ENCODE data around the gene IGSF3.

Gene IGSF3

DNA sequence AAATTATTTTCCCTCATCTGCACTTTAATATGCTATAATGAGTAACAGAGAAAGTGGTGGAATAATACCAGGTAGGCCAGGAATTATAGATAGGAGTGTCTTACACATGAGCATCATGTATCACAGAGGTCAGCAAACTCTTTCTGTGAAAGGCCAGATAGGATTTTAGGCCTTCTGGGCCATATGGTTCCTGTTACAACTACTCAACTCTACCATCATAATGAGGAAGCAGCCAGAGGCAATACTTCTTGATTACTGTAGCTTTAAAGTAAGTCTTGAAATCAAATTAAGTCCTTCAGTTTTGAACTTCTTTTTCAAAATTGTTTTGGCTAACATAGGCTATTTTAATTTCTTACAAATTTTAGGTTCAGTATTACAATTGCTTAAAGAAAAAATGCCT, 32.1 kb upstream of the IGSF3 start:
- H3K9ac ChIP-seq (ENCODE audit: low read length), result no peak overlapping the region
- no peak for DNase-seq
- H3K9me2 ChIP-seq (replicated peaks; ENCODE audit: insufficient read depth, low read length), result no peaks in the 10 kb centered on the region
- no peak for TF ChIP-seq EZH2 (optimal IDR thresholded peaks at IDR 0.05; ENCODE audit: low read depth, low read length)
- no peak for TF ChIP-seq CTCF (IDR thresholded peaks at IDR 0.05; ENCODE audit: low read length)
- H3K9me3 ChIP-seq (replicated peaks; ENCODE audit: insufficient read depth, low read length), result no peaks in the 10 kb centered on the region
- no peak overlapping the region for H3K4me2 ChIP-seq (ENCODE audit: low read depth, low read length)
- H3K36me3 ChIP-seq (replicated peaks; ENCODE audit: insufficient read depth, low read length), result no peaks in the 10 kb centered on the region
- H4K20me1 ChIP-seq (ENCODE audit: insufficient read depth, low read length), result no peaks in the 10 kb centered on the region
- H3K27ac ChIP-seq (ENCODE audit: low read length), result no peak overlapping the region
- no peak overlapping the region for H2AFZ ChIP-seq (ENCODE audit: low read length)
- no peaks in the 10 kb centered on the region for H3K4me1 ChIP-seq (ENCODE audit: low read length)
- H3K27me3 ChIP-seq (replicated peaks; ENCODE audit: insufficient read depth, low read length), result no peaks in the 10 kb centered on the region
- H3F3A ChIP-seq (ENCODE audit: insufficient read depth, low read length), result no peaks in the 10 kb centered on the region
- no peak overlapping the region for H3K4me3 ChIP-seq (ENCODE audit: low read length)
- no peaks in the 10 kb centered on the region for H3K79me2 ChIP-seq (ENCODE audit: low read length)

DNA sequence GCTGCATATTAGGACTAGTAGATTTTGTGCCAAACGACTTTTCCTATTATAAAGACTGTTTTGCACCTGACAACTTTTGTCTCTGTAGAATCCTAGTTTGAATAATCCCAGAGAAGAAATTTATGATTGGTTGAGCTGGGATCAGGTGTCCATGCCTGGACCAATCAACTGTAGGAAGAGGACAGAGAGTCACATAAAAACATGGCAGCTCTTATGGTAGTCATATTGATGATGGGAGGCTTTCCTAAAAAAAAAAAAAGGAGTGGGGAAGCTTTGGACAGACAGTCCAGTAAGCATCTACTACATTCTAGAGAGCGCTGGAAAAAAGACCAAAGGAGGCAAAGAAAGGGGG, 30.7 kb upstream of the IGSF3 start:
- no peaks in the 10 kb centered on the region for H3F3A ChIP-seq (ENCODE audit: insufficient read depth, low read length)

DNA sequence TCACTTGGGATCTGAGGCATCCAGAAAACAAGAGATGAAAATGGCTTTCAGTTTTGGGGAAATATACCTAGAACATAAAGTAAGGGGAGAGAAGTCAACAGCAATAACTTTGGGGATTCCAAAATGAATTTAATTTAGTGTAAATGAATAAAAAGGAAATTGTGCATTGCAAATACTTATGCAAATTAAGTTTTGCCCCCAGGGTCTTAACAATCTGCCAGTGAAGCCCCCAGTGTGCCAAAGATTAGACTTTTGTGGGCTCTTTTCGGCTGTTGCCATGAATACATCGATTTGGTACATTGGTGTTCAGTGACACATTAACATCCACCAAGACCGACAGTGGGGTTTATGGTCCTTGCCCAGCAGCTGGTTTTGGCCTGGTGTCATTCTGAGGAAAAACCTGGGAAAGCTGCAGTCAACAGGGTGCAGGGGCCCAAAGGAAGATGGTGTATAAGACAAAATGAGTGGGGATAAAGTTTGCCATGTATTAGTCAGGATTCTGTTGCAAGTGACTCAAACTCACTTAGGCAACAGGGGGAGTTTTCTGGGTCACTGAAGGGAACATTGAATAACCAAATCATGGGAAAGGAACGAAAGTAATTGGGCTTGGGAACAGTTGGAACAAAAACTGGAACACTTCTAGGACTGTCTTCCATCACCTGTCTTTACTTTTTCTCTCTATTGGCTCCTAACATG, 30.2 kb upstream of the IGSF3 start:
- Histone ChIP-seq H3K4me1 (ENCODE audit: low read length) (no peaks in the 10 kb centered on the region), H3K9me3 (replicated peaks; ENCODE audit: insufficient read depth, low read length) (no peaks in the 10 kb centered on the region), H2AFZ (ENCODE audit: low read length) (no peak overlapping the region), H3K4me2 (ENCODE audit: low read depth, low read length) (no peak overlapping the region), H3K9ac (ENCODE audit: low read length) (no peak overlapping the region), H3K27me3 (replicated peaks; ENCODE audit: insufficient read depth, low read length) (no peaks in the 10 kb centered on the region), H3K27ac (ENCODE audit: low read length) (no peak overlapping the region), H3K9me2 (replicated peaks; ENCODE audit: insufficient read depth, low read length) (no peaks in the 10 kb centered on the region), H3K79me2 (ENCODE audit: low read length) (no peaks in the 10 kb centered on the region), H3K36me3 (replicated peaks; ENCODE audit: insufficient read depth, low read length) (no peaks in the 10 kb centered on the region), H4K20me1 (ENCODE audit: insufficient read depth, low read length) (no peaks in the 10 kb centered on the region), H3F3A (ENCODE audit: insufficient read depth, low read length) (no peaks in the 10 kb centered on the region), H3K4me3 (ENCODE audit: low read length) (no peak overlapping the region)
- no peak for DNase-seq
- TF ChIP-seq EZH2 (optimal IDR thresholded peaks at IDR 0.05; ENCODE audit: low read depth, low read length) (no peak), CTCF (IDR thresholded peaks at IDR 0.05; ENCODE audit: low read length) (no peak), EZH2phosphoT487 (IDR thresholded peaks at IDR 0.05; ENCODE audit: low read length) (no peak)

More for the DNA sequence above, 30.7 kb upstream of the IGSF3 start:
- Histone ChIP-seq H3K79me2 (ENCODE audit: low read length) (no peaks in the 10 kb centered on the region), H3K36me3 (replicated peaks; ENCODE audit: insufficient read depth, low read length) (no peaks in the 10 kb centered on the region), H3K27me3 (replicated peaks; ENCODE audit: insufficient read depth, low read length) (no peaks in the 10 kb centered on the region), H2AFZ (ENCODE audit: low read length) (no peak overlapping the region), H3K4me3 (ENCODE audit: low read length) (no peak overlapping the region), H3K9ac (ENCODE audit: low read length) (no peak overlapping the region), H3K9me2 (replicated peaks; ENCODE audit: insufficient read depth, low read length) (no peaks in the 10 kb centered on the region), H3K4me2 (ENCODE audit: low read depth, low read length) (no peak overlapping the region), H3K4me1 (ENCODE audit: low read length) (no peaks in the 10 kb centered on the region), H3K9me3 (replicated peaks; ENCODE audit: insufficient read depth, low read length) (no peaks in the 10 kb centered on the region), H4K20me1 (ENCODE audit: insufficient read depth, low read length) (no peaks in the 10 kb centered on the region), H3K27ac (ENCODE audit: low read length) (no peak overlapping the region)
- no peak for DNase-seq
- TF ChIP-seq CTCF (IDR thresholded peaks at IDR 0.05; ENCODE audit: low read length) (no peak), EZH2phosphoT487 (IDR thresholded peaks at IDR 0.05; ENCODE audit: low read length) (no peak), EZH2 (optimal IDR thresholded peaks at IDR 0.05; ENCODE audit: low read depth, low read length) (no peak)

Measured in MM.1S (cell line).